Kidney (tissue), 14 donors: ENCODE results near the gene SUPT5H. TPM values are rescaled to one million over a fixed set of nuclear protein-coding genes. Genes with fewer than 3 reads are reported as not detected.

ENCODE experiments used
- DNase-seq, 5 donors: peaks; one replicate each; pipeline ENCODE4 v3.0.0-alpha.2; 2013 to 2020
- FAIRE-seq: peaks from 2 replicates; lab custom pipeline; 2012; peaks lifted over from hg19 to GRCh38; lab: Jason Lieb, UNC
- H3K27ac ChIP-seq, 2 donors: one replicate each; pipeline ENCODE4 v1.7.0; 2013; ENCODE audit warnings: low read depth in 2 of 2, low read length in 2 of 2, inconsistent platforms in 1 of 2
- H3K27me3 ChIP-seq: one replicate; pipeline ENCODE4 v1.7.1; 2013; ENCODE audit warnings: low read length, inconsistent platforms; ENCODE audit not compliant: control insufficient read depth, insufficient read depth
- H3K36me3 ChIP-seq, 3 donors: one replicate each; pipeline versions ENCODE4 v1.7.0 to v1.7.1; 2013; ENCODE audit warnings: low read length in 3 of 3, control low read depth in 1 of 3, inconsistent platforms in 1 of 3; ENCODE audit not compliant: insufficient read depth in 3 of 3, control insufficient read depth in 2 of 3
- H3K4me1 ChIP-seq, 3 donors: one replicate each; pipeline versions ENCODE4 v1.7.0 to v1.7.1; 2013; ENCODE audit warnings: low read length in 3 of 3, inconsistent platforms in 1 of 3, low read depth in 1 of 3; ENCODE audit not compliant: control insufficient read depth in 2 of 3, insufficient read depth in 2 of 3
- H3K4me3 ChIP-seq, 3 donors: one replicate each; pipeline versions ENCODE4 v1.7.0 to v1.8.1; 2013; ENCODE audit warnings: low read length in 3 of 3, control low read depth in 1 of 3, inconsistent platforms in 1 of 3
- H3K9ac ChIP-seq, 3 donors: one replicate each; pipeline versions ENCODE4 v1.7.0 to v1.7.1; 2013; ENCODE audit warnings: low read length in 3 of 3, control low read depth in 1 of 3, inconsistent platforms in 1 of 3
- H3K9me3 ChIP-seq, 3 donors: one replicate each; pipeline versions ENCODE4 v1.7.0 to v1.7.1; 2013; ENCODE audit warnings: low read length in 3 of 3, control low read depth in 1 of 3, inconsistent platforms in 1 of 3; ENCODE audit not compliant: control insufficient read depth in 2 of 3, insufficient read depth in 1 of 3
- CTCF ChIP-seq: IDR thresholded peaks from 3 replicates; pipeline ENCODE4 v1.5.1; 2012; ENCODE audit warnings: mild to moderate bottlenecking, moderate library complexity, borderline replicate concordance; ENCODE audit not compliant: insufficient read depth; ENCODE audit errors: extremely low read depth
- intact Hi-C: fragments of 100-400 bp; cut with DNase I; formaldehyde crosslinking; loops from one replicate; pipeline ENCODE4 v1.11.1; 2022
- polyA plus RNA-seq: library from polyadenylated mRNA; stranded (reverse); fragments of 350-450 nt; fragmentation: Illumina TruSeq; extraction: RNeasy Lipid Tissue Mini Kit (QIAGEN cat#74804); gene quantifications from one replicate; pipeline ENCODE4 v1.2.3, GENCODE V29; 2014; ENCODE audit warnings: low read depth, low replicate concordance; ENCODE audit not compliant: insufficient read depth
- total RNA-seq: library from RNA; stranded (reverse); fragmentation: NEBNext Ultra II Directional; extraction: Animal tissue kit (Norgen Biotek cat#: 25700); gene quantifications from one replicate; pipeline ENCODE4 v1.2.1, GENCODE V29; 2021
- donor health status: control.
- donor health status: control.
- donor health status: control.
- donor health status: control.
- donor health status: control.
- donor health status: DM: yes; HTN: yes; CAD: no.
- donor health status: Normal renal cell carcinoma (clear cell type).

The SUPT5H gene
- total and polyA plus RNA-seq, 2 donors from 2014 or later: 106 to 123 TPM

- no peak for TF ChIP-seq CTCF
- Histone ChIP-seq H3K9me3 (no peaks in the 10 kb centered on the region), H3K27ac (no peak overlapping the region), H3K27me3 (no peaks in the 10 kb centered on the region), H3K4me3 (no peak overlapping the region), H3K9ac (no peak overlapping the region), H3K36me3 (peaks cover 4 to 77% (median 55%) of the 10 kb centered on the region in 3 donors), H3K4me1 (no peaks in the 10 kb centered on the region)
- no peak for DNase-seq
- intact Hi-C loops: loop anchor here (10.0 kb wide), 1 partner anchor 62 kb away; the partner anchor contains the start of gene EID2B
- FAIRE-seq: no peak
Measured at GRCh38 chr19:39472746-39473442, 27.5 kb downstream of the SUPT5H start.

- no peaks in the 10 kb centered on the region for H3K9me3 ChIP-seq
- DNase-seq: no peak
- no peaks in the 10 kb centered on the region for H3K4me1 ChIP-seq
- H3K4me3 ChIP-seq: no peak overlapping the region
- peaks cover 4 to 71% (median 49%) of the 10 kb centered on the region in 3 donors for H3K36me3 ChIP-seq
- no peaks in the 10 kb centered on the region for H3K27me3 ChIP-seq
- no peak for FAIRE-seq
- no peak overlapping the region for H3K9ac ChIP-seq
- H3K27ac ChIP-seq: no peak overlapping the region
- intact Hi-C loops: loop anchor here (10.0 kb wide), 1 partner anchor 61 kb away; the partner anchor contains the start of gene EID2B
- TF ChIP-seq CTCF: no peak
Measured at GRCh38 chr19:39473443-39473960, 28.1 kb downstream of the SUPT5H start.

- FAIRE-seq (no peak), DNase-seq (peak in 4 of 5 donors; percentile 67 to 81 (median 73))
- TF ChIP-seq CTCF: peak; percentile 68
- Histone ChIP-seq H3K9me3 (no peaks in the 10 kb centered on the region), H3K27me3 (no peaks in the 10 kb centered on the region), H3K9ac (no peak overlapping the region), H3K36me3 (peaks cover 4 to 64% (median 44%) of the 10 kb centered on the region in 3 donors), H3K27ac (no peak overlapping the region), H3K4me3 (no peak overlapping the region), H3K4me1 (no peaks in the 10 kb centered on the region)
- intact Hi-C loops: loop anchor here (10.0 kb wide), 1 partner anchor 61 kb away; the partner anchor contains the start of gene EID2B
Measured at GRCh38 chr19:39474139-39474620, 28.8 kb downstream of the SUPT5H start.
